ENCODE measurements around the gene PODXL2.
A peak's percentile ranks its signal among the peaks of the same experiment; 100 is the strongest.
"Not testable (repeated sequence)": the region's sequence is repeated elsewhere in the genome, so short reads cannot be mapped to it uniquely, and the experiment has no call there.

The PODXL2 gene

GRCh38 chr3:127647845-127648204, 18.8 kb downstream of the PODXL2 start:
- no peak overlapping the region for H3K4me3 ChIP-seq (ENCODE audit: low read depth, low read length)
- no peak for DNase-seq (ENCODE audit: low read depth)
- TF ChIP-seq, protein P1, sequence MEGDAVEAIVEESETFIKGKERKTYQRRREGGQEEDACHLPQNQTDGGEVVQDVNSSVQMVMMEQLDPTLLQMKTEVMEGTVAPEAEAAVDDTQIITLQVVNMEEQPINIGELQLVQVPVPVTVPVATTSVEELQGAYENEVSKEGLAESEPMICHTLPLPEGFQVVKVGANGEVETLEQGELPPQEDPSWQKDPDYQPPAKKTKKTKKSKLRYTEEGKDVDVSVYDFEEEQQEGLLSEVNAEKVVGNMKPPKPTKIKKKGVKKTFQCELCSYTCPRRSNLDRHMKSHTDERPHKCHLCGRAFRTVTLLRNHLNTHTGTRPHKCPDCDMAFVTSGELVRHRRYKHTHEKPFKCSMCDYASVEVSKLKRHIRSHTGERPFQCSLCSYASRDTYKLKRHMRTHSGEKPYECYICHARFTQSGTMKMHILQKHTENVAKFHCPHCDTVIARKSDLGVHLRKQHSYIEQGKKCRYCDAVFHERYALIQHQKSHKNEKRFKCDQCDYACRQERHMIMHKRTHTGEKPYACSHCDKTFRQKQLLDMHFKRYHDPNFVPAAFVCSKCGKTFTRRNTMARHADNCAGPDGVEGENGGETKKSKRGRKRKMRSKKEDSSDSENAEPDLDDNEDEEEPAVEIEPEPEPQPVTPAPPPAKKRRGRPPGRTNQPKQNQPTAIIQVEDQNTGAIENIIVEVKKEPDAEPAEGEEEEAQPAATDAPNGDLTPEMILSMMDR (IDR thresholded peaks at IDR 0.05; ENCODE audit: insufficient read depth, low read depth, low read length, missing control alignments): no peak

DNA sequence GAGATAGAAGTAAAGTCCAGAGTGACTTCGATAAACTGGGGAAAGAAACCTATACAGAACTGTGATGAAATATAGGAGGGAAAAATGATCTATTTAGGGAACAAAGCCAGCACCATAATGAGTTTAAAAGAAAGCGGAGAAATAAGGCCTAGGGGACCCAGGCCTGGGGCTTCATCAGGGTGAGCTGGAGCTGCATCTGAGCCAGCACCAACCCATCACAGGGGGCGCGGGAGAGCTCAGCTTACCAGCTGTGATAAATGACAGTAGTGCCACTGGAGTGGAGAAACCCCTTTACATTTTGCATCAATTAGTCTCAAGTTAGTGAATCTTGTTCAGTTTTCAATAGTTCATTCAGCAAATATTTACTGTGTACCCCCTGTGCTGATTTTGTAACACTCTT, 21.3 kb downstream of the PODXL2 start:
- TF ChIP-seq, protein P1 (IDR thresholded peaks at IDR 0.05; ENCODE audit: insufficient read depth, low read depth, low read length, missing control alignments): no peak
- DNase-seq (ENCODE audit: low read depth): no peak
- H3K4me3 ChIP-seq (ENCODE audit: low read depth, low read length): no peak overlapping the region

- H3K4me3 ChIP-seq (ENCODE audit: low read depth, low read length): no peak overlapping the region
- no peak for DNase-seq (ENCODE audit: low read depth)
- TF ChIP-seq, protein P1 (IDR thresholded peaks at IDR 0.05; ENCODE audit: insufficient read depth, low read depth, low read length, missing control alignments): no peak
These were observed 22.7 kb downstream of the PODXL2 start for GRCh38 chr3:127651516-127652172.

DNA sequence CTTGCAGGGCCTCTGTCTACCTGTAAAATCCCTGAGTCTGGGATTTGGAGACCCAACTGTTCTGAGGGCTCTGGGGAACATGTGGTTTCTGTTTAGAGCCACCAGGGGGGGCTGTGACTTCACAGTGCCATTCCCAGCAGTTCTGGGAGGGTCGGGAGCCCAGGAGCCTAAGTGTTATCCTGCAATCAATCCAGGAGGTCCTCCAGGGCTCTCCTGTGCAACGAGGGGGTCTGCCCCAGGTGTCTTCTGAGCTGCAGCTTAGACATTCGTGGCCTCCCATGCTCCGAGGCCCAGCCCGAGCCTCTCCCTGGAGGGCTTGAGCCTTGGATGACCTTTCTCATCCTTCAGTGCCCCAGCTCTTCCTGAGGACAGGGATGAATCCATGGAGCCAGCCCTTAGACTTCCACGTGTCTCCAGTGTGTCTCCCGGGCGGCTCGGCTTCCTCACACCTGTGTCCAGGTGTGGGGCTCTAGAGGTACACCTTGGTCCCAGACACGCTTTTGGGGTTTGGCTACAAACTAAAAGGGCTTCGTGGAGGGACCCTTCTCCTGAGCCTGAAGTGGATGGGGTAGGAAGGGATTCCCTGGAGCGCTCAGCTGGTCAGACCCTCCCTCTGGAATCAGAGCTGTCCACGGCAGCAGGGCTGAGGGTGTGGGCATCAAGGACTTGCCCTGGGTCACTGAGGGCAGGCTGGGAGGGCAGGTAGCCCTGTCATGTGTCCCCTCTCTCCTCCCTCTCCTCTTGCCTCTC, 23.4 kb downstream of the PODXL2 start:
- TF ChIP-seq, protein P1 (IDR thresholded peaks at IDR 0.05; ENCODE audit: insufficient read depth, low read depth, low read length, missing control alignments): peak; percentile 84
- DNase-seq (ENCODE audit: low read depth): peak; percentile 71
- H3K4me3 ChIP-seq (ENCODE audit: low read depth, low read length): no peak overlapping the region

- no peak overlapping the region for H3K4me3 ChIP-seq (ENCODE audit: low read depth, low read length)
- TF ChIP-seq, protein P1 (IDR thresholded peaks at IDR 0.05; ENCODE audit: insufficient read depth, low read depth, low read length, missing control alignments): no peak
- DNase-seq (ENCODE audit: low read depth): no peak
These were observed 25.4 kb downstream of the PODXL2 start for GRCh38 chr3:127654374-127654773.

DNA sequence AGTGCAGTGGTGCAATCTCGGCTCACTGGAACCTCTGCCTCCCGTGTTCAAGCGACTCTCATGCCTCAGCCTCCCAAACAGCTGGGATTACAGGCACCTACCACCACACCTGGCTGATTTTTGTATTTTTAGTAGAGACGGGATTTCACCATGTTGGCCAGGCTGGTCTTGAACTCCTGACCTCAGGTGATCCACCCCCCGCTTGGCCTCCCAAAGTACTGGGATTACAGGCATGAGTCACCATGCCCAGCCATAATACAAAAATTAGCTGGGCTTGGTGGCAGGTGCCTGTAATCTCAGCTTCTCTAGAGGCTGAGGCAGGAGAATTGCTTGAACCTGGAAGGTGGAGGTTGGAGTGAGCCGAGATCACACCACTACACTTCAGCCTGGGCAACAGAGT, 26.0 kb downstream of the PODXL2 start:
- not testable (repeated sequence) for H3K4me3 ChIP-seq (ENCODE audit: low read depth, low read length); DNase-seq (ENCODE audit: low read depth)

- TF ChIP-seq, protein P1 (IDR thresholded peaks at IDR 0.05; ENCODE audit: insufficient read depth, low read depth, low read length, missing control alignments): no peak
- no peak overlapping the region for H3K4me3 ChIP-seq (ENCODE audit: low read depth, low read length)
- no peak for DNase-seq (ENCODE audit: low read depth)
These were observed 26.7 kb downstream of the PODXL2 start for GRCh38 chr3:127655641-127656040.
